Peyer's patch (tissue), 4 donors: ENCODE results near the gene FBXO9.

Experiments used
- CTCF ChIP-seq, 6 experiments: fragments of 450-650 bp in 4 of 6; fragments of 200-600 bp in 2 of 6; sonication (generic) in 1 of 6; IDR thresholded peaks; one replicate each; pipeline ENCODE4 v1.5.1; 2017 to 2019; ENCODE audit warnings: antibody characterized with exemption in 6 of 6, mild to moderate bottlenecking in 3 of 6, moderate library complexity in 1 of 6
- POLR2A ChIP-seq, 2 donors: fragments of 450-650 bp; IDR thresholded peaks; one replicate each; pipeline ENCODE4 v1.5.1; 2017; ENCODE audit warnings: antibody characterized with exemption in 2 of 2, mild to moderate bottlenecking in 2 of 2, moderate library complexity in 2 of 2

- TF ChIP-seq CTCF (IDR thresholded peaks at IDR 0.05) (no peak), POLR2A (IDR thresholded peaks at IDR 0.05) (no peak)
These were observed 45.0 kb upstream of the FBXO9 start for GRCh38 chr6:53020005-53020744.
